PFSK-1 (cell line): ENCODE data around the gene PHC2.

Source experiments
- REST ChIP-seq, 2 experiments: IDR thresholded peaks; 2 replicates each; pipeline versions ENCODE4 v1.6.1 to v1.8.0; 2011 to 2012; ENCODE audit warnings: low read depth in 2 of 2, low read length in 2 of 2, control low read depth in 1 of 2, inconsistent platforms in 1 of 2, mild to moderate bottlenecking in 1 of 2, moderate library complexity in 1 of 2; ENCODE audit not compliant: insufficient read depth in 1 of 2
- TAF1 ChIP-seq: IDR thresholded peaks from 2 replicates; pipeline ENCODE4 v1.6.1; 2012; ENCODE audit warnings: low read length, control low read depth, borderline replicate concordance; ENCODE audit not compliant: insufficient read depth

DNA sequence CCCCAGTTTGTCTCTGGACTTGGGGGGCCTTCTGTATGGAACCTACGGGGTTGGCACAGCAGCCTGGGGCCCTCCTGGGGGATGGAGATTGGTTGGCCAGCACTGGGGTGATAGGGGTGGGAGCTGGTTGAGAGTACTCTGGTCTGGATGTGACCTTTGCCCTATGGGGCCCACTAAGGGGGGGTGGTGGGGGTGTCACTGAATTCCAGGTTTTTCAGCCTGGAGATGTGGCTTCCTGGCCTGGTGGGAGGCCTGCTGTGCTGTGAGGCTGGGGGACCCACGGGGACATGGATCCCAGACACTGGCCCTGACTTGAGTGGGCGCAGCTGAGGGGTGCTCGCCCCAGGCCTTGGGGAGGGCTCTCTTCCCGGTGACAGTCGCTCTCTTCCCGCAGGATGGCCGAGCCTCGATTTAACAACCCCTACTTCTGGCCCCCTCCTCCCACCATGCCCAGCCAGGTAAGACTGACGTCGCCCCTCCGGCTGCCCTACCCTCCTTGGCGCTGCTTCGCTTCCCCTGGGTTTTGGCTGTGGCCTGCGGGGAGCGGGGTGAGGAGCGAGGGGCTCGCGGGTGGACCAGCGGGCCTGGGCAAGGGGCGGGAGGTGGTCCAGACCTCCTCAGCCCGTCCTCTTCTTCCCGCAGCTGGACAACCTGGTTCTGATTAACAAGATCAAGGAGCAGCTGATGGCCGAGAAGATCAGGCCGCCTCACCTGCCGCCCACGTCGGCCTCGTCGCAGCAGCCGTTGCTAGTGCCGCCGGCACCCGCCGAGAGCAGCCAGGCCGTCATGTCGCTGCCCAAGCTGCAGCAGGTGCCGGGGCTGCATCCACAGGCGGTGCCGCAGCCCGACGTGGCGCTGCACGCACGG lies 155.0 kb downstream of the PHC2 start:
- TF ChIP-seq REST (IDR thresholded peaks at IDR 0.05; ENCODE audit: insufficient read depth in 1 of 2, low read depth in 2 of 2, low read length in 2 of 2): no peak
- TF ChIP-seq TAF1: no peak
